WERI-Rb-1 (cell line): ENCODE data around the gene CHD6.

Source experiments
- DNase-seq: peaks from one replicate; pipeline ENCODE4 v3.0.0-alpha.2; 2020
- H3K27ac ChIP-seq: fragments of 250-450 bp; sonication (Bioruptor Pico); 2 replicates; pipeline ENCODE4 v1.5.1; 2020; ENCODE audit warnings: mild to moderate bottlenecking, moderate library complexity
- H3K27me3 ChIP-seq: fragments of 250-450 bp; sonication (Bioruptor Pico); 2 replicates; pipeline ENCODE4 v1.5.1; 2021; ENCODE audit warnings: mild to moderate bottlenecking, low read depth, moderate library complexity; ENCODE audit not compliant: insufficient read depth, severe bottlenecking
- H3K36me3 ChIP-seq: fragments of 250-450 bp; sonication (Bioruptor Pico); 2 replicates; pipeline ENCODE4 v1.5.1; 2020; ENCODE audit warnings: mild to moderate bottlenecking, moderate library complexity
- H3K4me3 ChIP-seq: 2 replicates; pipeline ENCODE4 v1.5.1; 2011; ENCODE audit warnings: low read depth, mild to moderate bottlenecking, control low read depth, low read length
- H3K9me3 ChIP-seq: fragments of 250-450 bp; sonication (Bioruptor Pico); 2 replicates; pipeline ENCODE4 v1.5.1; 2021; ENCODE audit warnings: mild to moderate bottlenecking, moderate library complexity; ENCODE audit not compliant: severe bottlenecking
- CTCF ChIP-seq: IDR thresholded peaks from 2 replicates; pipeline ENCODE4 v1.5.1; 2011; ENCODE audit warnings: low read depth, mild to moderate bottlenecking, control low read depth, inconsistent platforms, low read length

Gene CHD6

GRCh38 chr20:41571006-41571405, 47.2 kb downstream of the CHD6 start:
- Histone ChIP-seq H3K27me3 (no peaks in the 10 kb centered on the region), H3K27ac (no peak overlapping the region), H3K36me3 (peaks cover 4% of the 10 kb centered on the region; the same call in 1 of the 2 replicates), H3K4me3 (no peak overlapping the region), H3K9me3 (no peaks in the 10 kb centered on the region)
- DNase-seq, result no peak
- no peak for TF ChIP-seq CTCF

GRCh38 chr20:41570557-41570956, 47.6 kb downstream of the CHD6 start:
- no peak for DNase-seq
- no peak overlapping the region for H3K4me3 ChIP-seq
- peaks cover 4% of the 10 kb centered on the region; the same call in 1 of the 2 replicates for H3K36me3 ChIP-seq
- H3K9me3 ChIP-seq, result no peaks in the 10 kb centered on the region
- H3K27ac ChIP-seq, result no peak overlapping the region
- TF ChIP-seq CTCF, result no peak
- no peaks in the 10 kb centered on the region for H3K27me3 ChIP-seq

- Histone ChIP-seq H3K27me3 (no peaks in the 10 kb centered on the region), H3K9me3 (no peaks in the 10 kb centered on the region), H3K4me3 (no peak overlapping the region), H3K27ac (no peak overlapping the region), H3K36me3 (peaks cover 4% of the 10 kb centered on the region; the same call in 1 of the 2 replicates)
- no peak for DNase-seq
- no peak for TF ChIP-seq CTCF
Observed at GRCh38 chr20:41567615-41568014, 50.6 kb downstream of the CHD6 start.

- Histone ChIP-seq H3K4me3 (no peak overlapping the region), H3K27ac (no peak overlapping the region), H3K27me3 (no peaks in the 10 kb centered on the region), H3K36me3 (peaks cover 4% of the 10 kb centered on the region; the same call in 1 of the 2 replicates), H3K9me3 (no peaks in the 10 kb centered on the region)
- TF ChIP-seq CTCF, result no peak
- no peak for DNase-seq
Observed at GRCh38 chr20:41566896-41567527, 51.2 kb downstream of the CHD6 start.

- DNase-seq, result no peak
- no peak for TF ChIP-seq CTCF
- no peaks in the 10 kb centered on the region for H3K9me3 ChIP-seq
- no peak overlapping the region for H3K27ac ChIP-seq
- no peak overlapping the region for H3K4me3 ChIP-seq
- no peaks in the 10 kb centered on the region for H3K27me3 ChIP-seq
- peaks cover 4% of the 10 kb centered on the region; the same call in 1 of the 2 replicates for H3K36me3 ChIP-seq
Observed at GRCh38 chr20:41563087-41563486, 55.1 kb downstream of the CHD6 start.

GRCh38 chr20:41560970-41561369, 57.2 kb downstream of the CHD6 start:
- H3K9me3 ChIP-seq, result no peaks in the 10 kb centered on the region
- DNase-seq, result no peak
- H3K27ac ChIP-seq, result no peak overlapping the region
- no peak overlapping the region for H3K4me3 ChIP-seq
- no peak for TF ChIP-seq CTCF
- no peaks in the 10 kb centered on the region for H3K27me3 ChIP-seq
- H3K36me3 ChIP-seq, result no peaks in the 10 kb centered on the region
